Stimulated activated CD4-positive, alpha-beta T cell treated with anti-CD3 and anti-CD28 coated beads, Interleukin-12 subunit alpha, Interleukin-12 subunit beta, amount 100 ng/mL, for 4 hours (primary cell): Measurements from ENCODE around the gene TMEM138.
"Not testable (repeated sequence)": the region's sequence is repeated elsewhere in the genome, so short reads cannot be mapped to it uniquely, and the experiment has no call there.

Source experiments
- DNase-seq: peaks from one replicate; pipeline ENCODE4 v3.0.0-alpha.2; 2020

Gene TMEM138

DNA sequence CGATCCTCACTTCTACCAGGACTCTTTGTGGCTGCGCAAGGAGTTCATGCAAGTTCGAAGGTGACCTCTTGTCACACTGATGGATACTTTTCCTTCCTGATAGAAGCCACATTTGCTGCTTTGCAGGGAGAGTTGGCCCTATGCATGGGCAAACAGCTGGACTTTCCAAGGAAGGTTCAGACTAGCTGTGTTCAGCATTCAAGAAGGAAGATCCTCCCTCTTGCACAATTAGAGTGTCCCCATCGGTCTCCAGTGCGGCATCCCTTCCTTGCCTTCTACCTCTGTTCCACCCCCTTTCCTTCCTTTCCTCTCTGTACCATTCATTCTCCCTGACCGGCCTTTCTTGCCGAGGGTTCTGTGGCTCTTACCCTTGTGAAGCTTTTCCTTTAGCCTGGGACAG, 6.5 kb downstream of the TMEM138 start:
- no peak for DNase-seq

DNA sequence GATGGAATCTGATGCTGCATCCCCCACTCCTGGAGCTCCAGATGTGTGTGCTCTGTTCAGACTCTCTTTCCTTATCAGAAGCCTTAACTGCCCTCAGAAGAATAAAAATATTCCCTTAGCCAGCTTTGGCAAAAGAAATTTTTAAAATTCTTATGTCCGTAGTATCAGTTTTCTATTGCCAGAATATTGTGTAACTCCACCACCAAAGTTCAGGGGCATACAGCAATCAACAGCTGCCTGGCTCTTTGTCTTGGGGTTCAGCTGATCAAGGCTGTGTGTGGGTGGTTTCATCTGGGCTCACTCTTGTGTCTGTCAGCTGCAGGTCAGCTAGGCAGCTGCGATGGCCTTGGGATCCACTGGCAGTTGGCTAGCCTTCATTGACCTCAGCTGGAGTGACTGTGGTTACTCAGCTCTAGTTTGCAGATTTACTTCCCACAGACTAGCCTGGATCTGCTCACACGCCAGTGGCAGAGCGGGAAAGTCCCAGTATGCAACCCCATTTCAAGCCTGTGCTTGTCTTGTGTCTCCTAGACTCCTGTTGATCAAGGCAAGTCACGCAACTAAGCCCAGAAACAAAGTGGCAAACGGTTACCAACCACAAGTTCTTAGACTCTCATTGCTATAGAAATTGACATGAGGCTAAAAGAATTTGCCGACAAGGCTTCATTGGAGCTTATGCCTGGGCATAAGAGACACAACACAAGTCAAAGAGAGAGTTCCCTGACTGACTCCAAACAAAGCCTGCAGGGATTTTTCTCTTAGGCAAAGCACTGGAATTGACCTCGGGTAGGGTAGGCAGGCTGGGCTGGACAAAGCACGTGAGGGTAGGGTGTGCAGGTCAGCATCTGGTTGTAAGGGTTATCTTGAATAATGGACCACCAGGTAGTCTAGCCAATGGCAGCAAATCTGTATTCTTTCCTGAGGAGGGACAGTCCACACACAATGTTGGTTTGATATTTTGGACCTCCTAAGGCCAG, 7.5 kb downstream of the TMEM138 start:
- no peak for DNase-seq

DNA sequence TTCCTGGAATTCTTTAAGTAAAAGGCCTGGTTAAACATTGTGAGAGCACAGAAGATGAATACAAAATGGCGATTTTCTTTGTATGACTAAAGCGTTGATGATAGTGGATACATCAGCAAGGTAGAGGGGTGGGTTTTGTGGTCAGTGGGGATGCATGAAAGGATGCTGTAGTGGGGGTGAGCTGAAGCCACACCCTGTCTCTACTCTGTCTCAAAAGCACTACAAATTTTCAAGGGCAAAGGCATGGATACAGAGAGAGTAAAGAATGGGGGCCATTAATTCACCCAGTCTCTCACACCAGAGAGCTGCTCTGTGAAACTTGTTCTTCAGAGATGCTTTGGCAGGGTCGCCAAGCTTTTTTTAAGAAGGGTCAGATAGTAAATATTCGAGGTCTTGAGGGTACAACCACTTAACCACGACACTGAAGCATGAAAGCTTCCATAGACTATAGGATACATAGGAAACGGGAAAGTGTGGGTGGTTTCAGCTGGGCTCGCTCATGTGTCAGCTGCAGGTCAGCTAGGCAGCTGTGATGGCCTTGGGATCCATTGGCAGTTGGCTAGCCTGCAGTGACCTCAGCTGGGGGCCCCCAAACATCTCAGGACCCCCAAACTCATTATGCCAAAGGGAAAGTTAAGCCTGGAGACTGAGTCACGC, 8.3 kb downstream of the TMEM138 start:
- DNase-seq = no peak

DNA sequence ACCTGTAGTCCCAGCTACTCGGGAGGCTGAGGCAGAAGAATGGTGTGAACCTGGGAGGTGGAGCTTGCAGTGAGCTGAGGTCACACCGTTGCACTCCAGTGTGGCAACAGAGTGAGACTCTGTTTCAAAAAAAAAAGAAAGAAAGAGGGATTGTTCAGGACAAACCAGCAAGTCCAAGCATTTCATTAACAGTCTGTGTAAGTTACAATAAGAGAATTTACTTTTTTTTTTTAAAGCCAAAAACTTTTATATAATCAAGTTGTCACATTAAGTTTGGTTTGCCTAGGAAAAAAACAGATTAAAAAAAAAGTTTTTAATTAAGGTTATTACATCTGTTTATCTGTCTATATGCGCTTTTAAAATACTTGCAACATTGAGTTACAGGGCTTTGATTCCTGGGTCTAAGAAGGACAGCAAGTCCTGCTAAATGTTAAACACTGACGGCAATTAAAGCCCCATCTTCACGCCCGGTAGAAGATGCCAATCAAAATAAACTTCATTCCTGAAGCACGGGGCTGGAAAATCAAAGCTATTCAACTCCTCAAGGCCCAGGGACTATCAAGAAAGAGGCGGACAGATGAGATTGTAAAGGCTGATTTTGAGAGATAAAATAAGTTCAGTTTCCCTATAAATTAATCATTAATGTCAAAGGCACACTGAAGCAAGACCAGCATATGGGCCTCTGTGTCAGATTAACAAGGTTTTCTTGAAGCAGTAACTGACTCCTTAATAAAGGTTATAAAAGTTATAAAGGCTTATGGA, 10.7 kb downstream of the TMEM138 start:
- DNase-seq = no peak

- no peak for DNase-seq
These were observed 13.6 kb downstream of the TMEM138 start for GRCh38 chr11:61375761-61376108.

GRCh38 chr11:61377461-61378160, 15.4 kb downstream of the TMEM138 start:
- no peak for DNase-seq

DNA sequence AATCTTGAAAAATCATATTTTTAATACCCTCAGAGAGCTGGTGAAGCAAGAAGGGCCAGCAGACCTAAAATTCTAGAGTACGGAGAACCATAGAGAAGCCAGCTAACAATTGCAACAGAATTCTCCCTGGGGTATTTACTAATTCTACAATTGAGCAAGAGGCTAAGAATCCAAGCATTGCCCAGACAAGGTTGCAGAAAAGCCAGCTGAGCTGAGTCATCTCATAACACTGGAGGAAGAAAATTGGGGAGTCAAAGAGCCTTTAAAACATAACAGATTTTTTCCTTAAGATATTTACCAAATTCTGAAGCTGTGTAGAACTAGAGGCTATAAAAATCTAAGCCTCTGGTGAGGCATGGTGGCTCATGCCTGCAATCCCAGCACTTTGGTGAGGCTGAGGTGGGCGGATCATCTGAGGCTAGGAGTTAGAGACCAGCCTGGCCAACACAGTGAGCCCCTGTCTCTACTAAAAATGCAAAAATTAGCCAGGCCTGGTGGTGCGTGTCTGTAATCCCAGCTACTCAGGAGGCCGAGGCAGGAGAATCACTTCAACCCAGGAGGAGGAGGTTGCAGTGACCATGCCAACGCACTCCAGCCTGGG, 16.6 kb downstream of the TMEM138 start:
- no peak for DNase-seq

- DNase-seq = no peak
These were observed 18.7 kb downstream of the TMEM138 start for GRCh38 chr11:61380884-61381283.

DNA sequence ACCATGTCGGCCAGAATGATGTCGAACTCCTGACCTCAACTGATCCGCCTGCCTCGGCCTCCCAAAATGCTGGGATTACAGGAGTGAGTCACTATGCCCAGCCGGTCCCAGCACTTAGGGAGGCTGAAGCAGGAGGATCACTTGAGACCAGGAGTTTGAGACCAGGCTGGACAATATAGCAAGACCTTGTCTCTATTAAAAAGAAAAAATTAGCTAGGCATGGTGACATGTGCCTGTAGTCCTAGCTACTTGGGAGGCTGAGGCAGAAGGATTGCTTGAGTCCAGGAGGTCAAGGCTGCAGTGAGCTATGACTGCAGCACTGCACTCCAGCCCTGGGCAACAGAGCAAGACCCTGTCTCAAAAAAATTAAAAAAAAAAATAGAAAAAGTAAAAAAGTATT, 21.7 kb downstream of the TMEM138 start:
- DNase-seq = not testable (repeated sequence)

DNA sequence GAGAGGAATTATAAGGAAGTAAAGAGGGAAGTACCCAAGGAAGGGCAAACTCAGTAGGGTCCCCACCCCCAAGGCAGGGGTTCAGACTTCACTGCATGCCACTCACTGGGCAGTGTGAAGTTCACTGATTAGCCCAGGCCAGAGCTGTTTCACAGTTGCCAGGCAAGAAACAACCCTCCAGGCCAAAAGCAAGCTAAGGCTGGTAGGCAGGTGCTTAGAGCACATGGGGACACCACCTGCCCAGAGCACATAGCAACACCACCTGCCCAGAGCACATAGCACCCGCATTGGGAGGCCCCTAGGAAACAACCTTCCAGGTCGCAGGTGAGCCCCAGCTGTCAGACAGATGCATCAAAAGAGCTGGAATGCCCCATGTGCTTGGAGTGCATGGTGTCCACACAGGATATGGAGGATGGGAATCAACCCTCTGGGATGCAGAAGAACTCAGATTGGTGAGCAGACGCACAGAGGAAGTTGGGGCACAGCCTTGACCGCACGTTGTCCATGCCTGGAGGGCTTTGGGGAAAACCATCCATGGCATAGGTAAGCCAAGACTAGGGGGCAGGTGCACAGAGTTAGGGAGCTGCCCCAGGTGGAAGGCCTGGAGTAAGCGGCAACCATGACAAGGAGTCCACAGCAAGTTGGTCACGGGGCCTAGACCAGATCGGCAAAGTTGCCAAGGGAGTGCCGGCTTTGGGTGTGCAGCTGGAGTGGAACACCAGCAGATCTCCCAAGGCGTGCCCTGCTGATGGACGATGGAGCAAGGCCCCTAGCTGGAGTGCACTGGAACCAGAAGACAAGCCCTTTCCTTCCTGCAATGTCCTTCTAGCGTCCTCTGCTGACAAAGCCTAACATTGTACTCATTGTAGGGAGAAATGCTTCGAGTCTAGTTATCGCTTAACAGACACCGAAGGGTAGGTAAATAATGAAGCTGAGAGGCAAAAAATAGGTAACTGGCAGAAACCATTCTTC, 22.4 kb downstream of the TMEM138 start:
- no peak for DNase-seq

DNA sequence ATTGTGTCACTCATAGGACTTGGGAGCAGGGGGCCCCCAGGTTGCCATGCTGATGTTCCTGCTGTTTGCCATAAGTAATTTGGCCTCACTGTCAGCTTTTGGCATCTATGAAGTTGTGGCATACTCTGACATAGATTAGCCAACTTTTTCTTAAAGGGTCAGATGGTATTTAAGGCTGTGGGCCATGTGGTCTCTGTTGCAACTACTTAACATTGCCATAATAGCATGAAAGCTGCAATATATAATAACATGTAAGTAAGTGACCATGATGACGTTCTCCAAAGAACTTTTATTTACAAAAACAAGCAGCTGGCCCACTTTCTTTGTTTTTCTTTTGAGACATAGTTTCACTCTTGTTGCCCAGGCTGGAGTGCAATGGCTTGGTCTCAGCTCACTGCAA, 28.0 kb downstream of the TMEM138 start:
- no peak for DNase-seq

DNA sequence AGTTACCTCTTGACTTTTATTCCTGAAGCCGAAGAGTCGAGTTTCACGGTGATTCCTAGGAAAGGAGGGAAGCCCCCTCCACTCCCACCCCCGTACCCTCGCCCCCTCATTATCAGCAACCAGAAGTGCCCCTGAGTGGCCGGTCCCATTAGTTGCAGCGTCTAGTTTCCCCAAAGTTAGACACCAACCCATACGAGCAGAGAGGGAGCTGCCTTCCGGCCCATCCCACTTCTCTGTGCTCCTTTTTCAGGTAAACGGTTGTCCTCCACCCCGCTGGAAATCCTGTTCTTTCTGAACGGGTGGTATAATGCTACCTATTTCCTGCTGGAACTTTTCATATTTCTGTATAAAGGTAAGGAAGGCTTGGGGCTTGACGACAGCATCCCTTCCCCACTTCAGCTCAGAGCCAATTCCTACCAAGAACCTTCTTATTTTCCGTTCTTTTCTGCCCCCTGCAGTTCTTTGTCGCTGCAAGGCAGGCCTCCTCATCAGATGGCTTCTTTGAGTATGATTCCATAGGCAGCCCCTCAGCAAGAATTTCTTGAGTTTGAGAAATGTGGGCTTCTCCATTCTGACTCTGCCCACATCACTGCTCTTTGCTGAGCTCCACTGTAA, 30.9 kb downstream of the TMEM138 start:
- no peak for DNase-seq

GRCh38 chr11:61401173-61401572, 39.0 kb downstream of the TMEM138 start:
- DNase-seq = no peak

DNA sequence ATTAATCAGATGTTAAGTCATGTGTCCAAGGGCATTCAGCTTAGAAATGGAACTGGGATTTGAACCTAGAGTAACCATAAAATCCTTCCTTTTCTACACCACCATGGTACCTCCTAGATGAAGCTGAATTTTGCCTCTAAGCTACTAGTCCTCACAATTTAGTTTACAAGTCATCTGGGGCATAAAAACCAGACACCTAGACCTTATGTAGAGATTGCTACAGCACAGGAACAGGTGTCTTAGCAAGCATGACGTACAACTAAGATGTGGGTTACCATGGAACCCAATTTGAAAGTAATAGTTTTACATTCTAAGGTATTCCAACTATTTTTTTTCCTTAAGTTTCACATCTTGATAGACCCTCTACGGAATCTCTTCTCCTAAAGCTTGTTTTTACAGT, 39.4 kb downstream of the TMEM138 start:
- DNase-seq = no peak

DNA sequence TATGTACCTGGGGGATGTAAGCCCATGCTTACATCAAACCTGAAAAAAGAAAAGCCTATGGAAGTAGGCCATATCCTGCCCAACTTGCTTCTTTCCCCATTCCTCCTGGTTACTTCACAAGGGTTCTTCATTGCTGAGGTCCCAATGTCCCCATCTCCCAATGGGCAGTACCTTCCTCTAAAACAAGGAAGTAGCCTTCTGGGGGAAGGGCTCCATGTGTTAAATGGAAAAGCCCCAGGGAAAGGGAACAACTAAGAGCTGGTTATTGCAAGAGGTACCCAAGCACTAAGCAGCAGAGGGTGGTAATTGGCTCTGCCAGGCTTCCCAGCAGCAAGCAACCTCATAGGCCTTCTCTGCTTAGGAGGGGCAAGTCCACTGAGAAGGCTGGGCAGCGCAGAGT, 41.5 kb downstream of the TMEM138 start:
- no peak for DNase-seq

DNA sequence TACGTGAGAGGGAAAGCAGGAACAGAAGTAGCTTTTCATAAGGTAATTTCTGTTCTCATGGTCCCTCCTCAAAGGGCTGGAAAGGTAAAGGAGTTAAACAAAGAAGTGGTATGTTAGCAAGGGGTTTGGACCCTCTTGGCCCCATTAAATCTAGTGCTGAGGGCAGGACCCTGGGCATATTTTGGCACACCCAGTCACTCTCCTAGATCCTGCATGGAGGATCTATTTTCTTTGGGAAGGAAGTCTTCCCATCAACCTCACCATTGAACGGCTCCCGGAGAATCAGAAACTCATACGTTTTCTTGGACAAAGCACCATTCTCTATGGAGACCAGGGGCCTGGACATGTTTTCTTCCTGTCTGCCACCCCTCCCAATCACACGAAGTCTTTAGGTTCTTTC, 41.9 kb downstream of the TMEM138 start:
- no peak for DNase-seq

DNA sequence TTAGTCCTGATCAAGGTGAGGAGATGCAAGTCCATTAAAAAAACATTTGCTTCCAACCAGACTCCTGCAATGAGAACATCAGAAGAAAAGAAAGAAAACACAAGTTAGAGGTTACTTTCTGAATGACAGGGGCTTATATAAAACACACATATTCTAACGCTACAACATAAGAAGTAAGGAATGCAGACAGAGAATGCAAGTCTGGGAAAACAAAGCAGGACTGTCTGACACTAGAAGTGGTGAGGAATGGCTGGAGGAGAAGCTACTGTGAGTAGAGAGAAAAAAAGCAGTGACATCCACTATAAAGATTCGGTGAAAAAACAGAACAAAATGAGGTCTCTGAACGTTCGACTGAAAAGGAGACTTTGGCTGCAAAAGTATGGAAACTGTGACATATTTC, 42.5 kb downstream of the TMEM138 start:
- no peak for DNase-seq

- DNase-seq = no peak
These were observed 43.9 kb downstream of the TMEM138 start for GRCh38 chr11:61406067-61406466.

GRCh38 chr11:61406991-61407728, 45.0 kb downstream of the TMEM138 start:
- no peak for DNase-seq

DNA sequence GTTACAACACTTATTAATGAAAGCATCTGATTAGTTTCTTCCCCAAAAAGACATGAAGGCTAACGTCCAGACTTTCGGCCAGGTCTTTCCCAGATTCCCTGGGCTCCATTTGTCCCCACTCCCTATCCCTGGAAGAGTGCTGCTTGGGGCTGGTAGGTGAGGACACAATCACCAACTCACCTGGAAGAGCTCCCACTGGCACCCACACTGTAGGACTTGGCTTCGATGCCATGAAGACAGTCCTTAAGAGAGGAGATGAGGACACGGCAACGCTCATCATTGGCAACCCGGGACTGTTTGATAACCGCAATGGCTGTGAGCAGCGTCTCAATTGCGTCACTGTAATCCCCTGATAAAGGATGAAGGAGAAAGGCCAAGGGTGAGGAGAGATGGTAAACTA, 49.4 kb downstream of the TMEM138 start:
- DNase-seq = no peak
